C4-2B (cell line): ENCODE results near the gene UNC93B1.

Experiments
- ZFX ChIP-seq: fragments of 450-650 bp; IDR thresholded peaks from 2 replicates; pipeline ENCODE4 v1.6.1; 2017
- TF ChIP-seq, protein P1 (sequence below): fragments of 450-650 bp; conservative IDR thresholded peaks from 2 replicates; pipeline ENCODE4 v1.5.1; 2017; ENCODE audit warnings: mild to moderate bottlenecking

DNA sequence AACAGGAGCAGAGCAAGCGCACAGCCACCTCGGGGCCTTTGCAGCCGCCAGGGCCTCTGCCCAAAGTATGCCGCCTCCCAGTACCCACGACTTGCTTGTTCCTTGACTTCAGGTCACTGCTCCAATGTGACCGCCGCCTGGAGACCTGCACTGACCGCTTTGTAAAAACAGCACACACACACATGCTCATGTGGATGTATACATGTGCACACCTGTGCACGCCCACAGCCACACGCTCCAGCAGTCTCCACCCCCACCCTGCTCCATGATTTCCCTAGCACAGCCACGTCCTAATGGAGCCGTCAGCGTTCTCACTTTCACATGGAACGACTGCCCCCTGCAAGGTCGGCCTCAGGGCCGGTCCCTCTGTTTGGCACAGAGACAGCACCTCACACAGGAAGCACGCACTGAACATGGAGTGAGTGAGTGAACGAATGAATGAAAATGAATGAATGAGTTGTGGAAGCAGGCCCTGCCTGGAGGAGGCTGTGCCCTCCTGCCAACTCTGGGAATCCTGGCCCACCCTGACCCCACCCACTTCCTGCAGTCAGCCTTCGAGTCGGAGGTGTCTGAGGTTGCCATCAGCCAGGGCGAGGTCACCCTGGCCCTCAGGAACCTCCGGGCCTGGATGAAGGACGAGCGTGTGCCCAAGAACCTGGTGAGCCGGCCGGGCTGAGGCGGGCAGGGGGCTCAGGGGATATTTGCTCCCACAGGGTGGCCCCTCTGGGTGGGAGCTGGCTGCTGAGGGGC is 14.3 kb upstream of the UNC93B1 start:
- TF ChIP-seq, protein P1, sequence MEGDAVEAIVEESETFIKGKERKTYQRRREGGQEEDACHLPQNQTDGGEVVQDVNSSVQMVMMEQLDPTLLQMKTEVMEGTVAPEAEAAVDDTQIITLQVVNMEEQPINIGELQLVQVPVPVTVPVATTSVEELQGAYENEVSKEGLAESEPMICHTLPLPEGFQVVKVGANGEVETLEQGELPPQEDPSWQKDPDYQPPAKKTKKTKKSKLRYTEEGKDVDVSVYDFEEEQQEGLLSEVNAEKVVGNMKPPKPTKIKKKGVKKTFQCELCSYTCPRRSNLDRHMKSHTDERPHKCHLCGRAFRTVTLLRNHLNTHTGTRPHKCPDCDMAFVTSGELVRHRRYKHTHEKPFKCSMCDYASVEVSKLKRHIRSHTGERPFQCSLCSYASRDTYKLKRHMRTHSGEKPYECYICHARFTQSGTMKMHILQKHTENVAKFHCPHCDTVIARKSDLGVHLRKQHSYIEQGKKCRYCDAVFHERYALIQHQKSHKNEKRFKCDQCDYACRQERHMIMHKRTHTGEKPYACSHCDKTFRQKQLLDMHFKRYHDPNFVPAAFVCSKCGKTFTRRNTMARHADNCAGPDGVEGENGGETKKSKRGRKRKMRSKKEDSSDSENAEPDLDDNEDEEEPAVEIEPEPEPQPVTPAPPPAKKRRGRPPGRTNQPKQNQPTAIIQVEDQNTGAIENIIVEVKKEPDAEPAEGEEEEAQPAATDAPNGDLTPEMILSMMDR = no peak
- TF ChIP-seq ZFX = no peak
